K562 (cell line): ENCODE measurements around the gene AVPR1A. TPM values are rescaled to one million over a fixed set of nuclear protein-coding genes. Genes with fewer than 3 reads are reported as not detected.

Source experiments
- ATAC-seq: fragments of 200-7000 bp; cut with Tn5 transposase; 3 replicates; pipeline ENCODE4 v1.9.1; 2020; ENCODE audit warnings: moderate library complexity
- BruUV-seq: library from RNA; stranded (reverse); fragments of 400-500 nt; replicated peaks from 2 replicates; lab custom pipeline; 2021; lab: Mats Ljungman, UMichigan
- CTCF ChIA-PET: fragments of 300-600 bp; formaldehyde crosslinking; extraction: SDS; loops from one replicate; lab custom pipeline; 2021; ENCODE audit warnings: low intra/inter-chr PET ratio; lab: Yijun Ruan, JAX
- POLR2A ChIA-PET: fragments of 300-600, 350-650 bp; sonication (Branson Sonifier 250); formaldehyde crosslinking; extraction: SDS; loops from one replicate; lab custom pipeline; 2021; ENCODE audit warnings: antibody characterized with exemption, inconsistent platforms; lab: Yijun Ruan, JAX
- DNase-seq, 4 experiments: peaks; one replicate each; pipeline versions ENCODE4 v3.0.0 to v3.0.0-alpha.2; 2011 to 2018; ENCODE audit warnings: low spot score in 3 of 4, mixed read lengths in 3 of 4; ENCODE audit errors: extremely low read depth in 1 of 4
- FAIRE-seq: peaks from 2 replicates; lab custom pipeline; 2011; peaks lifted over from hg19 to GRCh38; lab: Jason Lieb, UNC
- H2AFZ ChIP-seq: 2 replicates; pipeline ENCODE4 v1.6.0; 2011; ENCODE audit warnings: low read depth, low read length, control low read depth, inconsistent platforms
- H3K27ac ChIP-seq: fragments of 200-600 bp; 3 replicates; pipeline ENCODE4 v1.8.0; 2011; ENCODE audit warnings: low read depth, mild to moderate bottlenecking, control low read depth, inconsistent platforms, low read length, moderate library complexity, mixed read lengths; ENCODE audit errors: extremely low read depth
- H3K27me3 ChIP-seq, 2 experiments: fragments of 300-600 bp in 1 of 2; 2 replicates in 1 of 2; 3 replicates in 1 of 2; pipeline versions ENCODE4 v1.6.0 to v1.8.0; 2011; ENCODE audit warnings: inconsistent platforms in 2 of 2, low read length in 2 of 2, mild to moderate bottlenecking in 1 of 2, mixed read lengths in 1 of 2, moderate library complexity in 1 of 2; ENCODE audit not compliant: control insufficient read depth in 2 of 2, insufficient read depth in 2 of 2
- H3K36me3 ChIP-seq: fragments of 300-600 bp; 3 replicates; pipeline ENCODE4 v1.8.0; 2011; ENCODE audit warnings: mild to moderate bottlenecking, low read length, inconsistent platforms; ENCODE audit not compliant: control insufficient read depth, insufficient read depth
- H3K4me1 ChIP-seq, 2 experiments: fragments of 200-600 bp in 1 of 2; replicated peaks in 1 of 2; 2 replicates in 1 of 2; 3 replicates in 1 of 2; pipeline versions ENCODE4 v1.5.1 to v1.8.0; 2011; ENCODE audit warnings: inconsistent platforms in 2 of 2, low read length in 2 of 2, mild to moderate bottlenecking in 1 of 2, mixed read lengths in 1 of 2, moderate library complexity in 1 of 2; ENCODE audit not compliant: control insufficient read depth in 2 of 2, insufficient read depth in 2 of 2
- H3K4me2 ChIP-seq: 2 replicates; pipeline ENCODE4 v1.6.1; 2011; ENCODE audit warnings: low read length, control low read depth, inconsistent platforms, mixed read lengths; ENCODE audit not compliant: insufficient read depth
- H3K4me3 ChIP-seq: fragments of 200-600 bp; sonication (generic), shearing (Covaris generic); 2 replicates; pipeline ENCODE4 v1.5.1; 2016; ENCODE audit warnings: control low read depth, inconsistent platforms
- H3K79me2 ChIP-seq: fragments of 200-600 bp; 3 replicates; pipeline ENCODE4 v1.8.0; 2011; ENCODE audit warnings: low read length, inconsistent platforms; ENCODE audit not compliant: control insufficient read depth, insufficient read depth
- H3K9ac ChIP-seq, 2 experiments: 2 replicates each; pipeline versions ENCODE4 v1.6.0 to v1.6.1; 2011; ENCODE audit warnings: low read depth in 2 of 2, low read length in 2 of 2, control low read depth in 1 of 2, inconsistent platforms in 1 of 2, mild to moderate bottlenecking in 1 of 2, mixed read lengths in 1 of 2; ENCODE audit not compliant: insufficient read depth in 1 of 2
- H3K9me1 ChIP-seq: one replicate; pipeline ENCODE4 v1.6.0; 2011; ENCODE audit warnings: inconsistent platforms, mild to moderate bottlenecking, low read length, moderate library complexity; ENCODE audit not compliant: control insufficient read depth, insufficient read depth
- H3K9me3 ChIP-seq: replicated peaks from 2 replicates; pipeline ENCODE4 v1.5.1; 2011; ENCODE audit warnings: low read depth, low read length, inconsistent platforms; ENCODE audit not compliant: control insufficient read depth, insufficient read depth
- H4K20me1 ChIP-seq: replicated peaks from 2 replicates; pipeline ENCODE4 v1.6.1; 2011; ENCODE audit warnings: low read length, inconsistent platforms, mixed read lengths; ENCODE audit not compliant: control insufficient read depth, insufficient read depth
- CBFA2T2 ChIP-seq: fragments of 450-650 bp; conservative IDR thresholded peaks from 2 replicates; pipeline ENCODE4 v1.6.1; 2017; ENCODE audit warnings: mild to moderate bottlenecking
- CBFA2T3 ChIP-seq: fragments of 450-650 bp; IDR thresholded peaks from 2 replicates; pipeline ENCODE4 v1.6.1; 2017
- CTBP1 ChIP-seq: fragments of 450-650 bp; IDR thresholded peaks from 2 replicates; pipeline ENCODE4 v1.6.1; 2016; ENCODE audit warnings: borderline replicate concordance
- DACH1 ChIP-seq: fragments of 450-650 bp; IDR thresholded peaks from 2 replicates; pipeline ENCODE4 v1.6.1; 2018; ENCODE audit not compliant: partially characterized antibody
- EP300 ChIP-seq: IDR thresholded peaks from 2 replicates; pipeline ENCODE4 v1.6.1; 2012; ENCODE audit warnings: low read length, improper control_type of control experiment
- FOXM1 ChIP-seq, 2 experiments: fragments of 450-650 bp in 1 of 2; sonication (generic) in 1 of 2; formaldehyde crosslinking in 1 of 2; IDR thresholded peaks; 2 replicates each; pipeline versions ENCODE4 v1.6.1 to v1.9.0; 2017 to 2022; ENCODE audit warnings: low read depth in 2 of 2, mild to moderate bottlenecking in 2 of 2, missing genetic modification reagents in 1 of 2, moderate library complexity in 1 of 2
- NCOR1 ChIP-seq: fragments of 450-650 bp; IDR thresholded peaks from 2 replicates; pipeline ENCODE4 v1.6.1; 2016; ENCODE audit warnings: mild to moderate bottlenecking, moderate library complexity
- NEUROD1 ChIP-seq: fragments of 150-350 bp; IDR thresholded peaks from 2 replicates; pipeline ENCODE4 v1.6.1; 2014; ENCODE audit warnings: borderline replicate concordance, low read length, low read depth; ENCODE audit not compliant: partially characterized antibody
- NFIC ChIP-seq: fragments of 450-650 bp; IDR thresholded peaks from 2 replicates; pipeline ENCODE4 v1.6.1; 2017; ENCODE audit warnings: mild to moderate bottlenecking, inconsistent platforms
- POLR2AphosphoS5 ChIP-seq: IDR thresholded peaks from 2 replicates; pipeline ENCODE4 v1.6.1; 2011; ENCODE audit warnings: mild to moderate bottlenecking, low read depth, low read length, moderate library complexity; ENCODE audit not compliant: control insufficient read depth, insufficient read depth
- SMAD4 ChIP-seq: fragments of 250-450 bp; sonication (Bioruptor Pico); conservative IDR thresholded peaks from 2 replicates; pipeline ENCODE4 v1.8.0; 2021; ENCODE audit warnings: inconsistent platforms, mild to moderate bottlenecking, moderate library complexity
- SMARCA4 ChIP-seq: fragments of 450-650 bp; IDR thresholded peaks from 2 replicates; pipeline ENCODE4 v1.6.1; 2016
- SOX6 ChIP-seq: fragments of 450-650 bp; IDR thresholded peaks from 2 replicates; pipeline ENCODE4 v1.6.1; 2014; ENCODE audit warnings: mild to moderate bottlenecking
- SRF ChIP-seq, 2 experiments: fragments of 250-450, 450-650 bp in 1 of 2; sonication (Bioruptor Pico) in 1 of 2; sonication (generic) in 1 of 2; formaldehyde crosslinking; IDR thresholded peaks; 2 replicates each; pipeline versions ENCODE4 v1.5.0 to v1.5.1; 2020 to 2022; ENCODE audit warnings: mild to moderate bottlenecking in 1 of 2, missing genetic modification reagents in 1 of 2
- STAT5A ChIP-seq: IDR thresholded peaks from 2 replicates; pipeline ENCODE4 v1.6.1; 2012; ENCODE audit warnings: low read length, inconsistent platforms, borderline replicate concordance
- TAL1 ChIP-seq: fragments of 450-650 bp; IDR thresholded peaks from 2 replicates; pipeline ENCODE4 v1.6.1; 2016; ENCODE audit warnings: mild to moderate bottlenecking
- TCF3 ChIP-seq: sonication (generic); formaldehyde crosslinking; IDR thresholded peaks from 2 replicates; pipeline ENCODE4 v1.4.0; 2020; ENCODE audit warnings: mild to moderate bottlenecking, missing genetic modification reagents
- TEAD4 ChIP-seq, 2 experiments: sonication (generic) in 1 of 2; formaldehyde crosslinking in 1 of 2; IDR thresholded peaks; 2 replicates each; pipeline versions ENCODE4 v1.6.1 to v1.8.0; 2012 to 2022; ENCODE audit warnings: borderline replicate concordance in 1 of 2, inconsistent platforms in 1 of 2, low read length in 1 of 2, mild to moderate bottlenecking in 1 of 2, missing genetic modification reagents in 1 of 2
- TRIM24 ChIP-seq, 2 experiments: fragments of 450-650 bp; IDR thresholded peaks; 2 replicates each; pipeline ENCODE4 v1.6.1; 2016
- YY1 ChIP-seq, 3 experiments: IDR thresholded peaks; 2 replicates each; pipeline ENCODE4 v1.6.1; 2011; ENCODE audit warnings: low read length in 2 of 3, mild to moderate bottlenecking in 2 of 3, moderate library complexity in 2 of 3, borderline replicate concordance in 1 of 3, control low read depth in 1 of 3, low read depth in 1 of 3; ENCODE audit not compliant: insufficient read depth in 3 of 3, insufficient replicate concordance in 2 of 3, control insufficient read depth in 1 of 3, insufficient read length in 1 of 3; ENCODE audit errors: extremely low read depth in 1 of 3
- ZNF445 ChIP-seq: fragments of 250-450 bp; sonication (Bioruptor Pico); IDR thresholded peaks from 2 replicates; pipeline ENCODE4 v1.4.0; 2020; ENCODE audit warnings: low read depth, mild to moderate bottlenecking, moderate library complexity
- ZNF766 ChIP-seq: fragments of 200-800 bp; sonication (Bioruptor generic); conservative IDR thresholded peaks from 2 replicates; pipeline ENCODE4 v1.6.1; 2016; ENCODE audit warnings: missing genetic modification characterization, missing compliant biosample characterization
- WGBS: fragments of 100-300 bp; shearing (Covaris generic); methylation state at CpG from one replicate; pipeline ENCODE4 v1.1.6; 2016; ENCODE audit warnings: low coverage, mixed read lengths; ENCODE audit not compliant: insufficient coverage; ENCODE audit errors: missing lambda C conversion rate; 5-methylcytosine and 5-hydroxymethylcytosine counted together
- in situ Hi-C: fragments of 300-500 bp; cut with MboI; formaldehyde crosslinking; loops from 4 replicates; pipeline ENCODE4 v1.15.0; 2018; ENCODE audit warnings: inconsistent platforms, mixed read lengths
- intact Hi-C: fragments of 100-400 bp; cut with micrococcal nuclease; formaldehyde crosslinking; loops from 2 replicates; pipeline ENCODE4 v1.14.2; 2022
- polyA plus RNA-seq, 8 experiments: library from polyadenylated mRNA; depleted of rRNA in 4 of 8; stranded (reverse) in 5 of 8; unstranded in 3 of 8; fragments of >200 nt; fragmentation: Nextera tagmentation in 2 of 8; fragmentation: Illumina TruSeq in 1 of 8; extraction: Ambion mirVana in 2 of 8; extraction: Trizol in 1 of 8; gene quantifications; 2 replicates each; pipeline versions ENCODE4 v1.2.1 to v1.2.3, GENCODE V29; 2011 to 2014; ENCODE audit warnings: inconsistent platforms in 1 of 8, missing spikeins in 1 of 8
- total RNA-seq, 7 experiments: library from RNA; depleted of rRNA in 6 of 7; stranded (reverse); fragments of >200 nt in 6 of 7; fragmentation: Illumina TruSeq in 2 of 7; extraction: Trizol in 2 of 7; gene quantifications; 2 replicates each; pipeline versions ENCODE4 v1.2.1 to v1.2.3, GENCODE V29; 2011 to 2021; ENCODE audit warnings: low replicate concordance in 1 of 7
- TF ChIP-seq, protein P1 (sequence below): fragments of 450-650 bp; IDR thresholded peaks from 2 replicates; pipeline ENCODE4 v1.7.0; 2016; ENCODE audit warnings: borderline replicate concordance

AVPR1A gene
- total and polyA plus RNA-seq, 9 of the 15 experiments (the other 6 are each of a cell fraction or from before 2014, with no cell fraction given): under 0.01 to 0.04 (median 0.03) TPM; not detected in 3

DNA sequence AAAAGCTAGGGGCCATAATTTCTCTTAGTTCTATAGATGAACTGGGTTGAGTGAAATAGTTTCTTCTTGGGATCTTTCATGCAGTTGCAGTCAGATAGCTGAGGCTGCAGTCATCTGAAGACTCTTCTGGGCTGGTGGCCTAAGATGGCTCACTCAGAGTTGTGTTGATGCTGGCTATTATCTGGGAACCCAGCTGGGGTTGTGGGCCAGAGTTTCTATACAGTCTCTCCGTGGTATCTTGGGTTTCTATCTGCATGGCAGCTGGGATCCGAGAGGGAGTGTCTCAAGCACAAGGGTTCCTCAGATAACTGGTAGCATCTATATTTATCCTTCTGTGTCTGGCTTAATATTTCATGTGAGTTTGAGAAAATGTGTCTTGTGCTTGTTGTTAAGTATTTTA, 21.1 kb downstream of the AVPR1A start:
- H3K4me3 ChIP-seq: no peak overlapping the region
- H4K20me1 ChIP-seq: no peaks in the 10 kb centered on the region
- no peak overlapping the region for H2AFZ ChIP-seq
- WGBS: 0% methylated on average over 2 of the region's 2 CpGs
- DNase-seq (peak; percentile 14 to 79 (median 42)), ATAC-seq (peak; percentile 87), FAIRE-seq (peak; percentile 83)
- no peaks in the 10 kb centered on the region for H3K9me1 ChIP-seq
- no peaks in the 10 kb centered on the region for H3K27me3 ChIP-seq
- H3K9me3 ChIP-seq: no peaks in the 10 kb centered on the region
- no peak overlapping the region for H3K27ac ChIP-seq
- H3K79me2 ChIP-seq: no peaks in the 10 kb centered on the region
- intact Hi-C loops (no loop called here), in situ Hi-C loops (no loop called here)
- H3K4me1 ChIP-seq: no peaks in the 10 kb centered on the region; a peak in 1 of 5 replicates
- H3K9ac ChIP-seq: no peak overlapping the region
- POLR2A ChIA-PET: no interaction called here
- no peaks in the 10 kb centered on the region for H3K36me3 ChIP-seq
- CTCF ChIA-PET: no interaction called here
- H3K4me2 ChIP-seq: no peak overlapping the region
- BruUV-seq: no TSS peak
- TF ChIP-seq CBFA2T3: peak; percentile 86
- peak; percentile 83 for TF ChIP-seq CBFA2T2
- TF ChIP-seq YY1 (IDR thresholded peaks at IDR 0.05; ENCODE audit: borderline replicate concordance in 1 of 3, control insufficient read depth in 1 of 3, extremely low read depth in 1 of 3, insufficient read depth in 3 of 3, insufficient read length in 1 of 3, insufficient replicate concordance in 2 of 3, low read depth in 1 of 3, low read length in 2 of 3): peak in 1 of 3 experiments; percentile 56
- no peak for TF ChIP-seq SRF (CRISPR knock-in tag; IDR thresholded peaks at IDR 0.05)
- TF ChIP-seq POLR2AphosphoS5: peak; percentile 76
- TF ChIP-seq SMARCA4: peak; percentile 24; the same call in 1 of the 2 replicates
- peak; percentile 79 for TF ChIP-seq SMAD4 (CRISPR knock-in tag)
- TF ChIP-seq DACH1: peak; percentile 13
- peak; percentile 88 for TF ChIP-seq TEAD4 (IDR thresholded peaks at IDR 0.05; ENCODE audit: low read length)
- no peak for TF ChIP-seq TEAD4 (CRISPR knock-in tag; IDR thresholded peaks at IDR 0.05; ENCODE audit: borderline replicate concordance)
- TF ChIP-seq NEUROD1: no peak
- peak; percentile 34; the same call in 1 of the 2 replicates for TF ChIP-seq CTBP1
- TF ChIP-seq EP300: 0 out of 2 replicates have a peak, but pooled peaks have one; percentile 25
- TF ChIP-seq SOX6: peak; percentile 49; the same call in 1 of the 2 replicates
- TF ChIP-seq, protein P1, sequence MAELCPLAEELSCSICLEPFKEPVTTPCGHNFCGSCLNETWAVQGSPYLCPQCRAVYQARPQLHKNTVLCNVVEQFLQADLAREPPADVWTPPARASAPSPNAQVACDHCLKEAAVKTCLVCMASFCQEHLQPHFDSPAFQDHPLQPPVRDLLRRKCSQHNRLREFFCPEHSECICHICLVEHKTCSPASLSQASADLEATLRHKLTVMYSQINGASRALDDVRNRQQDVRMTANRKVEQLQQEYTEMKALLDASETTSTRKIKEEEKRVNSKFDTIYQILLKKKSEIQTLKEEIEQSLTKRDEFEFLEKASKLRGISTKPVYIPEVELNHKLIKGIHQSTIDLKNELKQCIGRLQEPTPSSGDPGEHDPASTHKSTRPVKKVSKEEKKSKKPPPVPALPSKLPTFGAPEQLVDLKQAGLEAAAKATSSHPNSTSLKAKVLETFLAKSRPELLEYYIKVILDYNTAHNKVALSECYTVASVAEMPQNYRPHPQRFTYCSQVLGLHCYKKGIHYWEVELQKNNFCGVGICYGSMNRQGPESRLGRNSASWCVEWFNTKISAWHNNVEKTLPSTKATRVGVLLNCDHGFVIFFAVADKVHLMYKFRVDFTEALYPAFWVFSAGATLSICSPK: no peak
- TF ChIP-seq FOXM1 (IDR thresholded peaks at IDR 0.05; ENCODE audit: low read depth): peak; percentile 46; the same call in 1 of the 2 replicates
- no peak for TF ChIP-seq FOXM1 (CRISPR knock-in tag; IDR thresholded peaks at IDR 0.05; ENCODE audit: low read depth)
- peak; percentile 74 for TF ChIP-seq TCF3 (CRISPR knock-in tag)
- TF ChIP-seq STAT5A: peak; percentile 56; the same call in 1 of the 2 replicates
- 0 out of 2 replicates have a peak, but pooled peaks have one; percentile 34 for TF ChIP-seq ZNF766 (CRISPR knock-in tag)
- TF ChIP-seq TAL1: peak; percentile 82
- peak; percentile 78; the same call in 1 of the 2 replicates for TF ChIP-seq ZNF445 (CRISPR knock-in tag)
- peak; percentile 78 for TF ChIP-seq NCOR1
- peak; percentile 31; the same call in 1 of the 2 replicates for TF ChIP-seq NFIC
- TF ChIP-seq TRIM24 (IDR thresholded peaks at IDR 0.05): peak in 1 of 2 experiments; percentile 68; a peak in 2 of 4 replicates
